Measurements from ENCODE around the gene GJB6.

The GJB6 gene

DNA sequence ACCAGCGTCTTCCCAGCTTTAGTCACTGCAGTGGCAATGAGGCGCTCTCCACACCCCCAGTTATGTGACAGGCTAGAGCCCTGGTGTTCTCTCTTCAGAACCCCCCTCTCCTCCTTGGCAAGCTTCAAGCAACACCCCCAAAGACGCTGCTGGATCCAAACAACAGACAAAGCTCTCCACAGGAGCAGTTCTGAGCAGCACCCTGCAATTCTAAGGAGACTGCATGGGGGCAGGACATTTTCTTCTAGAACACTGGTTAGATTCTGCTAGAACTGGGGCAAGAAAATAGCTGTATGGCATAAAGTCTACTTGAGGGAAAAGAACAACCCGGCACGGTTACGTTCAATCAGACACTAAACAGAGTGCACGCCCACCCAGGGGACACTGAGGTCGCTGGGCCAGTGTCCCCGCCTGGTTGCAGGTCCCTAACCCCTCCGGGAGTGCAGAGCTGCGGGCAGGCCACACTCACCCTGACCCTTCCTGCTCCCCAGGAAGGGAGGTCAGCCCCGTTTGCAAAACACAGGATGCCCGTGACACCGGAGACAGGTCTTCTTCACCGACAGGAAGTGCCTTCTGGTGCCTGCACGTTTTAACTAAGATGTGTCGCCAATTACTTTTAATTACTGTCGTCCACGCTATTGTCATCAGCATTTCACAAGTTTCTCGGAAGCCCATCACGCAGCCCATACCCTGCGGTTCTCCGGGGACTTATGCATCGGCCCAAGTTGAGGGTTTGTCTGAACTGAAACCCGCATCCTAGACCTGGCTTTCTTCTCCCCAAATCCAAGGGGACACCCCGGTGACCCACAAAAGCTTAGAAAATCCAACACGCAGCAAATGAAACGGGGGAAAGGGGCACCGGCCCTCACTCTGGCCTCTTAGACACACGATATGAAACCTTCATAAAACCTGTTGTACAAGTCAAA, 943 bp downstream of the GJB6 start:
- in situ Hi-C loops (cut with HindIII; ENCODE audit: low sequenced_read_pairs), result no loop called here

GRCh38 chr13:20227730-20228129, 4.4 kb downstream of the GJB6 start:
- in situ Hi-C loops (cut with HindIII; ENCODE audit: low sequenced_read_pairs), result no loop called here

DNA sequence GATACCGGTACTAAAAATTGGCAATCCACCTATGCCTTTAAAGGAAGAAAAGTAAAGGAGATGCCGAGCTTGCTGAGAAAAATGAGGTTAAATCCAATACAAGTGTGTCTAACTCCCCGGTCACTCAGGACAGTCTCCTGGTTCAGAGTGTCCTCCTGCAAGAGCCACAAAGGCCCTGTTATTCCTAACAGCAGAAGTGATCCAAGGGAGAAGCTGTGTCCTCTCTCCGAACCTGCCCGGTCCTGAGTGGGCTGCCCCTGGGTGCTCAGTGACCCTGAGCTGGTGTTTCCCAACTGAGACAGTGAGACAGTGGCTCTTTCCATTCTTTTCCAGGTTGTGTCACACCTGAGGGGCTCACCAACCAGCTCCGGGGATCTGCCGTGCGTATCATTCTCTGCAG, 4.8 kb downstream of the GJB6 start:
- in situ Hi-C loops (cut with HindIII; ENCODE audit: low sequenced_read_pairs), result no loop called here

DNA sequence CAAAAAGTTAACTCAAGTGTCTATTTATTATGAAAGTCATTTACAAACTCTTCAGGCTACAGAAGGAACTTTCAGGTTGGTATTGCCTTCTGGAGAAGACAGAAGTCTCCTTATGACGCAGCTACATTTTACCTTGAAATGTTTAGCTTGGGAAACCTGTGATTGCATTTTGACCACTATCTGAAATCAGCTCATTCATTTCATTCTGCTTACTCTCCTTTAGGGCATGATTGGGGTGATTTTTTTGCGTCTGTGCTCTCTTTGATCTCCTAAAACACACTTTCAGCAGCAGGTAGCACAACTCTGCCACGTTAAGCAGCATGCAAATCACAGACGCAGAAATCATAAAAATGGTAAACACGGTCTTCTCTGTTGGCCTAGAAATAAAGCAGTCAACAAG, 9.6 kb downstream of the GJB6 start:
- in situ Hi-C loops (cut with HindIII; ENCODE audit: low sequenced_read_pairs), result no loop called here

GRCh38 chr13:20221772-20222171, 10.3 kb downstream of the GJB6 start:
- in situ Hi-C loops (cut with HindIII; ENCODE audit: low sequenced_read_pairs), result no loop called here

- in situ Hi-C loops (cut with HindIII; ENCODE audit: low sequenced_read_pairs), result no loop called here
These were observed 12.5 kb downstream of the GJB6 start for GRCh38 chr13:20219577-20219976.

DNA sequence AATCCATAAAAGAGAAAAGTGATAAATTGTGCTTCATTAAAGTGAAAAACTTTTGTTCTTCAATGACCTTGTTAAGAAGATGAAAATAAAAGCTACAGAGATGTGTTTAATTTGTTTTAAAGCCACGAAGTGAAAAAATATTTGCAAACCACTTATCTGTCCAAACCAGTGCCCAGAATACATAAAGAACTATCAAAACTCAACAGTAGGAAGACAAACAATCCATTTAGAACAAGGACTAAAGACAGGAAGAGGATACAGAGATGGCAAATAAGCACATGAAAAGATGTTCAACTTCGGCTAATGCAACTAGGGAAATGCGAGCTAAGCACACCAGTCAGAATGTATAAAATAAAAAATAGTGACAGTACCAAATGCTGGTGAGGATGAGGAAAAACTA, 15.0 kb downstream of the GJB6 start:
- in situ Hi-C loops (cut with HindIII; ENCODE audit: low sequenced_read_pairs), result no loop called here

GRCh38 chr13:20209948-20210347, 22.2 kb downstream of the GJB6 start:
- in situ Hi-C loops (cut with HindIII; ENCODE audit: low sequenced_read_pairs), result no loop called here

DNA sequence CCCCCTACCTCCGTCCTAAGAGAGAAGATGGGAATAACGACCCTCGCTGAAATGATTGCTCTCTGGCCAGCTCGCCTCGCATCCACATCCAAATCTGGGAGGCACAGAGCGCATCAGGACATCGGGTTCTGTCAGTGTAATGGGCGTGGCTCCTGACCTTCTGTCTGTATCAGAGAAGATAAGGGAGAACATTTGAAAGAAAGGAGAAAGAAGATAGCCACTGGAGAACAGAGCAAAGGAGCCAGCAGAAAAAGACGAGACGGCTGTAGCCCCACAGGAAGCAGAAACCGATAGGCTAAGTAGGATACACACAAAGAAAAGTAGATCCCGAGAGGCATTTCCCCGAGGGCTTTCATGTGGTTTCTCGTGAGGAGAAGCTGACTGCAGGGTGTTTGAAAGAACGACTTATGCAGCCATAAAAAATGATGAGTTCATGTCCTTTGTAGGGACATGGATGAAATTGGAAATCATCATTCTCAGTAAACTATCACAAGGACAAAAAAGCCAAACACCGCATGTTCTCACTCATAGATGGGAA, 25.4 kb downstream of the GJB6 start:
- in situ Hi-C loops (cut with HindIII; ENCODE audit: low sequenced_read_pairs), result no loop called here

DNA sequence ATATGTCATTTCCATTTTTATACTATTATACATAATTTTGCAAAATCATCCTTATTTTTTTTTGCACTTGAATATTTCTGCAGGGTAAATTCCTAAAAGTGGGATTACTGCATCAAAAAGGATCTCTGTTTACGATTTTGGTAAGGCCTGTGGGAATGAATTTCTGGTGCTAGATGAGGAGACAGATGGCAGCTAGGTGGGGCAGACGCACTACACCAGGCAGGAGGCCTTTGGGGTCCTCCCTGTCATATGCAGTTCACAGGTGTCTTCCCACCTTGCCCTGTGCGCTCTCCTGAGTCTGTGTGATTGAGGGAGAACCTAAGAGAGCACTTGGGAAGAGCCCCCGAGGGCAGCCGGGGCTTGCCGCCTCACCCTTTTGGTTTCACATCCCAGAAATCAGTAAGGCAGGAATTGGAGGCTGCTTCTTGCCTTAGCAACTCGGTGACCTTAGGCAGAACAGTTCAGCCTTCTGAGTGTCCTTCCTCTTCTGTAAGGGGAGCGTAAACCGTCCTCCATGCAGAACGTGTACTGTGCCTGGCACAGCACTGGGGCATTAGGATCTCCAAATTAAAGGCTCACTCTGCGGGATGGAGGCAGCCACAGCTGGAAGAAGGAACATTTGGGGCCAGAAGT, 25.9 kb downstream of the GJB6 start:
- in situ Hi-C loops (cut with HindIII; ENCODE audit: low sequenced_read_pairs), result no loop called here

- in situ Hi-C loops (cut with HindIII; ENCODE audit: low sequenced_read_pairs), result loop anchor here (10.0 kb wide), 2 partner anchors 286 to 646 kb away; no protein-coding TSS in a partner anchor
These were observed 33.3 kb downstream of the GJB6 start for GRCh38 chr13:20198781-20199180.

GRCh38 chr13:20197361-20197834, 34.7 kb downstream of the GJB6 start:
- in situ Hi-C loops (cut with HindIII; ENCODE audit: low sequenced_read_pairs), result loop anchor here (10.0 kb wide), 2 partner anchors 287 to 647 kb away; no protein-coding TSS in a partner anchor

GRCh38 chr13:20195801-20196200, 36.3 kb downstream of the GJB6 start:
- in situ Hi-C loops (cut with HindIII; ENCODE audit: low sequenced_read_pairs), result loop anchor here (10.0 kb wide), 2 partner anchors 289 to 649 kb away; no protein-coding TSS in a partner anchor

DNA sequence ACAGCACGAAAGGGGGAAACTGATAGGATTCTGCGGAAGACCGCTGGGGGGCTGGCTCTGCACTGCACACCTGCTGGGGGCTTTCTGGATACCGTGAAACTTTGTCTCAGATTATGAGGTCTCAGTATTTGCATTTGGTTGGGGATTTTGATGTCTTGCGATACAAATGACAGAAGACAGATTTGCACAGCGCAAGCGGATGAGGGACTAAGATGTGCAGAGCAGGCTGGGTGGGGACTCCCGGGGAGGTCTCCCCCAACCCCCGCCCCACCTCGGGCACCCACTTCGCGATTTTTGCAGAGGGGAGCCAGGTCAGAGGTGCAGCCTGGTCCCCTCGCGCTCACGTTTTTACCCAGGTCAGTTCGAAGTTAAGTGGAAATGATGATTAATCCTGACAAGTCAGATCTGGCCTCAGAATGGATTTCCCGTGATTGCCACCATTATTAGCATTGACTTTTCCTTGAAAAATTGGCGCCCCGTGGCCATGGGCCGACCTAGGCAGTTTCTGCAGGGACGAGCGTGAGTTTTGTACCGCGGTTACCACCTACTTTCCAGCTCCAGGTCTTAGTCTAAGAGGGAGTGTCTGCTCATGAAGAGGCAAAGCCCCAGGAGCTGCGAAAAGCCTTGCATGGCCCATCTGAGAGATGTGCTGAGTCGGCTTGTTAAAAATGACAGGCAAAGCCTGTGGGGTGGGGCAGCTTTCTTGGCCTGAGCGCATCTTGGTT, 38.0 kb downstream of the GJB6 start:
- in situ Hi-C loops (cut with HindIII; ENCODE audit: low sequenced_read_pairs), result loop anchor here (5.0 to 10.0 kb wide), 4 partner anchors 43 to 651 kb away; no protein-coding TSS in a partner anchor

- in situ Hi-C loops (cut with HindIII; ENCODE audit: low sequenced_read_pairs), result loop anchor here (5.0 to 10.0 kb wide), 4 partner anchors 44 to 651 kb away; no protein-coding TSS in a partner anchor
These were observed 38.8 kb downstream of the GJB6 start for GRCh38 chr13:20193162-20193906.

- in situ Hi-C loops (cut with HindIII; ENCODE audit: low sequenced_read_pairs), result loop anchor here (5.0 to 10.0 kb wide), 4 partner anchors 45 to 652 kb away; no protein-coding TSS in a partner anchor
These were observed 39.3 kb downstream of the GJB6 start, which contains the start of gene GJB2 for GRCh38 chr13:20192836-20193161. Gene GJB2, minus strand, starts transcription at chr13:20192938. Its CDS starts 3,357 bp downstream, at chr13:20189581.

- in situ Hi-C loops (cut with HindIII; ENCODE audit: low sequenced_read_pairs), result loop anchor here (5.0 to 10.0 kb wide), 4 partner anchors 45 to 653 kb away; no protein-coding TSS in a partner anchor
These were observed 39.8 kb downstream of the GJB6 start for GRCh38 chr13:20192158-20192835.

GRCh38 chr13:20191311-20192157, 40.6 kb downstream of the GJB6 start:
- in situ Hi-C loops (cut with HindIII; ENCODE audit: low sequenced_read_pairs), result loop anchor here (5.0 to 10.0 kb wide), 4 partner anchors 46 to 653 kb away; no protein-coding TSS in a partner anchor
